Measurements from ENCODE around the gene DOCK8. TPM values are rescaled to one million over a fixed set of nuclear protein-coding genes. Genes with fewer than 3 reads are reported as not detected.

Gene DOCK8
- total and polyA plus RNA-seq, 2 donors from 2014 or later = 5.0 to 46.5 TPM

- TF ChIP-seq CTCF (IDR thresholded peaks at IDR 0.05; ENCODE audit: borderline replicate concordance, extremely low read depth, insufficient read depth) = no peak
- Histone ChIP-seq H3K4me3 (ENCODE audit: low read length in 3 of 3) (no peak overlapping the region), H3K36me3 (ENCODE audit: control insufficient read depth in 2 of 3, insufficient read depth in 3 of 3, low read length in 3 of 3) (no peaks in the 10 kb centered on the region), H3K27me3 (ENCODE audit: control insufficient read depth, insufficient read depth, low read length) (no peaks in the 10 kb centered on the region), H3K9me3 (ENCODE audit: control insufficient read depth in 2 of 3, insufficient read depth in 1 of 3, low read length in 3 of 3) (no peaks in the 10 kb centered on the region), H3K27ac (ENCODE audit: low read depth in 2 of 2, low read length in 2 of 2) (no peak overlapping the region), H3K4me1 (ENCODE audit: control insufficient read depth in 2 of 3, insufficient read depth in 2 of 3, low read depth in 1 of 3, low read length in 3 of 3) (peaks cover 0 to 7% (median 3%) of the 10 kb centered on the region in 3 donors), H3K9ac (ENCODE audit: low read length in 3 of 3) (no peak overlapping the region)
- intact Hi-C loops (cut with DNase I) = no loop called here
- no peak for DNase-seq
- no peak for FAIRE-seq
These were observed 33.8 kb downstream of the DOCK8 start for GRCh38 chr9:248278-248961.

GRCh38 chr9:249025-249424 is 34.4 kb downstream of the DOCK8 start:
- DNase-seq (no peak), FAIRE-seq (no peak)
- no peak overlapping the region for H3K9ac ChIP-seq (ENCODE audit: low read length in 3 of 3)
- intact Hi-C loops (cut with DNase I) = no loop called here
- no peak overlapping the region for H3K27ac ChIP-seq (ENCODE audit: low read depth in 2 of 2, low read length in 2 of 2)
- no peak for TF ChIP-seq CTCF (IDR thresholded peaks at IDR 0.05; ENCODE audit: borderline replicate concordance, extremely low read depth, insufficient read depth)
- no peaks in the 10 kb centered on the region for H3K9me3 ChIP-seq (ENCODE audit: control insufficient read depth in 2 of 3, insufficient read depth in 1 of 3, low read length in 3 of 3)
- H3K4me1 ChIP-seq (ENCODE audit: control insufficient read depth in 2 of 3, insufficient read depth in 2 of 3, low read depth in 1 of 3, low read length in 3 of 3) = peaks cover 0 to 7% (median 3%) of the 10 kb centered on the region in 3 donors
- no peaks in the 10 kb centered on the region for H3K36me3 ChIP-seq (ENCODE audit: control insufficient read depth in 2 of 3, insufficient read depth in 3 of 3, low read length in 3 of 3)
- H3K4me3 ChIP-seq (ENCODE audit: low read length in 3 of 3) = no peak overlapping the region
- no peaks in the 10 kb centered on the region for H3K27me3 ChIP-seq (ENCODE audit: control insufficient read depth, insufficient read depth, low read length)

- FAIRE-seq = no peak
- peak in 1 of 5 donors; percentile 17 for DNase-seq
- no peak for TF ChIP-seq CTCF (IDR thresholded peaks at IDR 0.05; ENCODE audit: borderline replicate concordance, extremely low read depth, insufficient read depth)
These were observed 35.4 kb downstream of the DOCK8 start for GRCh38 chr9:250039-250438.

More at GRCh38 chr9:250039-250438, 35.4 kb downstream of the DOCK8 start:
- H3K4me1 ChIP-seq (ENCODE audit: control insufficient read depth in 2 of 3, insufficient read depth in 2 of 3, low read depth in 1 of 3, low read length in 3 of 3) = peaks cover 0 to 7% (median 6%) of the 10 kb centered on the region in 3 donors
- intact Hi-C loops (cut with DNase I) = no loop called here
- H3K9me3 ChIP-seq (ENCODE audit: control insufficient read depth in 2 of 3, insufficient read depth in 1 of 3, low read length in 3 of 3) = no peaks in the 10 kb centered on the region
- no peaks in the 10 kb centered on the region for H3K27me3 ChIP-seq (ENCODE audit: control insufficient read depth, insufficient read depth, low read length)
- H3K4me3 ChIP-seq (ENCODE audit: low read length in 3 of 3) = no peak overlapping the region
- H3K27ac ChIP-seq (ENCODE audit: low read depth in 2 of 2, low read length in 2 of 2) = no peak overlapping the region
- no peak overlapping the region for H3K9ac ChIP-seq (ENCODE audit: low read length in 3 of 3)
- no peaks in the 10 kb centered on the region for H3K36me3 ChIP-seq (ENCODE audit: control insufficient read depth in 2 of 3, insufficient read depth in 3 of 3, low read length in 3 of 3)
